PC-3 (cell line): Measurements from ENCODE around the gene KRTAP12-4. TPM values are rescaled to one million over a fixed set of nuclear protein-coding genes. Genes with fewer than 3 reads are reported as not detected.
A peak's percentile ranks its signal among the peaks of the same experiment; 100 is the strongest.
"Not testable (repeated sequence)": the region's sequence is repeated elsewhere in the genome, so short reads cannot be mapped to it uniquely, and the experiment has no call there.

ENCODE experiments used
- ATAC-seq: fragments of 200-7000 bp; cut with Tn5 transposase; 2 replicates; pipeline ENCODE4 v1.9.1; 2020; ENCODE audit warnings: mild to moderate bottlenecking, moderate library complexity
- BruUV-seq: library from RNA; stranded (reverse); fragments of 400-500 nt; replicated peaks from 2 replicates; lab custom pipeline; 2021; lab: Mats Ljungman, UMichigan
- CTCF ChIA-PET: fragments of 300-600 bp; sonication (Branson Sonifier 250); formaldehyde crosslinking; loops from one replicate; lab custom pipeline; 2022; ENCODE audit warnings: antibody characterized with exemption; lab: Charles Lee
- POLR2A ChIA-PET: fragments of 300-600 bp; sonication (Branson Sonifier 250); formaldehyde crosslinking; loops from one replicate; lab custom pipeline; 2022; ENCODE audit warnings: antibody characterized with exemption; ENCODE audit not compliant: unreplicated experiment; lab: Charles Lee
- DNase-seq: peaks from one replicate; pipeline ENCODE4 v3.0.0-alpha.2; 2015
- H2AFZ ChIP-seq: fragments of 300-600 bp; sonication (generic); 2 replicates; pipeline ENCODE4 v1.6.0; 2016; ENCODE audit warnings: antibody characterized with exemption, low read length
- H3F3A ChIP-seq: fragments of 300-600 bp; sonication (generic); one replicate; pipeline ENCODE4 v1.6.0; 2017; ENCODE audit warnings: antibody characterized with exemption, low read length, control low read depth, mild to moderate bottlenecking; ENCODE audit not compliant: unreplicated experiment
- H3K27ac ChIP-seq: fragments of 300-600 bp; sonication (generic); 2 replicates; pipeline ENCODE4 v1.5.1; 2016; ENCODE audit warnings: mild to moderate bottlenecking, low read length
- H3K27me3 ChIP-seq: fragments of 300-600 bp; sonication (generic); 2 replicates; pipeline ENCODE4 v1.6.1; 2016; ENCODE audit warnings: low read length, mixed read lengths
- H3K36me3 ChIP-seq: fragments of 300-600 bp; sonication (generic); 2 replicates; pipeline ENCODE4 v1.6.1; 2016; ENCODE audit warnings: low read depth, mixed run types, low read length, mixed read lengths
- H3K4me1 ChIP-seq: fragments of 300-600 bp; sonication (generic); 2 replicates; pipeline ENCODE4 v1.5.1; 2016; ENCODE audit warnings: low read length; ENCODE audit not compliant: insufficient read depth
- H3K4me2 ChIP-seq: fragments of 300-600 bp; sonication (generic); 2 replicates; pipeline ENCODE4 v1.6.0; 2016; ENCODE audit warnings: low read length
- H3K4me3 ChIP-seq: fragments of 300-600 bp; sonication (generic); 2 replicates; pipeline ENCODE4 v1.5.1; 2016; ENCODE audit warnings: mild to moderate bottlenecking, low read length, mixed read lengths
- H3K79me2 ChIP-seq: fragments of 300-600 bp; sonication (generic); 2 replicates; pipeline ENCODE4 v1.6.1; 2017; ENCODE audit warnings: low read length, mixed read lengths
- H3K9ac ChIP-seq: fragments of 300-600 bp; sonication (generic); 2 replicates; pipeline ENCODE4 v1.6.0; 2016; ENCODE audit warnings: mild to moderate bottlenecking, low read length
- H3K9me2 ChIP-seq: fragments of 300-600 bp; sonication (generic); replicated peaks from 2 replicates; pipeline ENCODE4 v1.6.1; 2016; ENCODE audit warnings: mixed run types, low read length, mixed read lengths
- H3K9me3 ChIP-seq: fragments of 300-600 bp; sonication (generic); 2 replicates; pipeline ENCODE4 v1.6.1; 2016; ENCODE audit warnings: low read length, mixed read lengths
- H4K20me1 ChIP-seq: fragments of 300-600 bp; sonication (generic); 2 replicates; pipeline ENCODE4 v1.6.1; 2016; ENCODE audit warnings: low read length, mixed read lengths
- EZH2 ChIP-seq: fragments of 300-600 bp; sonication (generic); IDR thresholded peaks from one replicate; pipeline ENCODE4 v1.6.1; 2017; ENCODE audit warnings: antibody characterized with exemption, mild to moderate bottlenecking, low read length; ENCODE audit not compliant: unreplicated experiment
- EZH2phosphoT487 ChIP-seq: fragments of 300-600 bp; sonication (generic); IDR thresholded peaks from 2 replicates; pipeline ENCODE4 v1.6.1; 2018; ENCODE audit warnings: mild to moderate bottlenecking, antibody characterized with exemption, low read length, borderline replicate concordance
- intact Hi-C: fragments of 100-400 bp; cut with micrococcal nuclease; formaldehyde crosslinking; loops from 2 replicates; pipeline ENCODE4 v1.9.0; 2023
- total RNA-seq: library from RNA; depleted of rRNA; stranded (reverse); fragments of >200 nt; gene quantifications from 2 replicates; pipeline ENCODE4 v1.2.3, GENCODE V29; 2014
- TF ChIP-seq, protein P1 (sequence below): fragments of 300-600 bp; sonication (generic); conservative IDR thresholded peaks from 2 replicates; pipeline ENCODE4 v1.5.1; 2017; ENCODE audit warnings: antibody characterized with exemption, low read depth, mild to moderate bottlenecking, low read length

The KRTAP12-4 gene
- total RNA-seq, 1 experiment from 2014 or later: not detected

- TF ChIP-seq EZH2 (no peak), EZH2phosphoT487 (no peak)
- TF ChIP-seq, protein P1, sequence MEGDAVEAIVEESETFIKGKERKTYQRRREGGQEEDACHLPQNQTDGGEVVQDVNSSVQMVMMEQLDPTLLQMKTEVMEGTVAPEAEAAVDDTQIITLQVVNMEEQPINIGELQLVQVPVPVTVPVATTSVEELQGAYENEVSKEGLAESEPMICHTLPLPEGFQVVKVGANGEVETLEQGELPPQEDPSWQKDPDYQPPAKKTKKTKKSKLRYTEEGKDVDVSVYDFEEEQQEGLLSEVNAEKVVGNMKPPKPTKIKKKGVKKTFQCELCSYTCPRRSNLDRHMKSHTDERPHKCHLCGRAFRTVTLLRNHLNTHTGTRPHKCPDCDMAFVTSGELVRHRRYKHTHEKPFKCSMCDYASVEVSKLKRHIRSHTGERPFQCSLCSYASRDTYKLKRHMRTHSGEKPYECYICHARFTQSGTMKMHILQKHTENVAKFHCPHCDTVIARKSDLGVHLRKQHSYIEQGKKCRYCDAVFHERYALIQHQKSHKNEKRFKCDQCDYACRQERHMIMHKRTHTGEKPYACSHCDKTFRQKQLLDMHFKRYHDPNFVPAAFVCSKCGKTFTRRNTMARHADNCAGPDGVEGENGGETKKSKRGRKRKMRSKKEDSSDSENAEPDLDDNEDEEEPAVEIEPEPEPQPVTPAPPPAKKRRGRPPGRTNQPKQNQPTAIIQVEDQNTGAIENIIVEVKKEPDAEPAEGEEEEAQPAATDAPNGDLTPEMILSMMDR: no peak
- Histone ChIP-seq H4K20me1 (no peaks in the 10 kb centered on the region), H3K79me2 (no peaks in the 10 kb centered on the region), H3K4me3 (no peak within 1 kb of the TSS), H3K36me3 (no peaks in the 10 kb centered on the region; the same call in 1 of the 2 replicates), H3K27me3 (no peaks in the 10 kb centered on the region), H3K9me3 (peaks cover 4% of the 10 kb centered on the region; the same call in 1 of the 2 replicates), H3K4me2 (no peak within 1 kb of the TSS; the same call in 1 of the 2 replicates), H3K27ac (no peak within 1 kb of the TSS), H3F3A (no peaks in the 10 kb centered on the region), H2AFZ (no peak within 1 kb of the TSS), H3K9ac (no peak within 1 kb of the TSS), H3K9me2 (no peaks in the 10 kb centered on the region), H3K4me1 (peaks cover 11% of the 10 kb centered on the region; the same call in 1 of the 2 replicates)
- intact Hi-C loops: no loop called here
- ATAC-seq: peak; percentile 71
- peak; percentile 61 for DNase-seq
- no TSS peak for BruUV-seq
- ChIA-PET POLR2A (interaction anchor here (0.6 to 0.7 kb wide), 2 partner anchors 37 to 119 kb away, joined by 3 read pairs; no protein-coding TSS in a partner anchor), CTCF (no interaction called here)
These were observed 12.2 kb upstream of the KRTAP12-4 start, which contains the start of gene KRTAP12-2 for GRCh38 chr21:44666401-44667320. Gene KRTAP12-2 (minus strand): TSS chr21:44666927. CDS start chr21:44666886, 41 bp downstream.

GRCh38 chr21:44664691-44665090 lies 10.2 kb upstream of the KRTAP12-4 start:
- H3K27me3 ChIP-seq: no peaks in the 10 kb centered on the region
- no peak overlapping the region for H3K4me3 ChIP-seq
- no peaks in the 10 kb centered on the region for H3F3A ChIP-seq
- H3K4me1 ChIP-seq: peaks cover 11% of the 10 kb centered on the region; the same call in 1 of the 2 replicates
- BruUV-seq: no TSS peak
- TF ChIP-seq, protein P1: no peak
- TF ChIP-seq EZH2phosphoT487 (no peak), EZH2 (no peak)
- H3K4me2 ChIP-seq: no peak overlapping the region
- CTCF ChIA-PET: interaction anchor here (0.7 kb wide), 1 partner anchor 78 kb away, joined by 3 read pairs; no protein-coding TSS in a partner anchor
- no peaks in the 10 kb centered on the region for H4K20me1 ChIP-seq
- no peaks in the 10 kb centered on the region for H3K9me3 ChIP-seq
- intact Hi-C loops: no loop called here
- ATAC-seq (no peak), DNase-seq (no peak)
- H2AFZ ChIP-seq: no peak overlapping the region
- no peaks in the 10 kb centered on the region for H3K79me2 ChIP-seq
- H3K27ac ChIP-seq: no peak overlapping the region
- H3K9me2 ChIP-seq: no peaks in the 10 kb centered on the region
- POLR2A ChIA-PET: no interaction called here
- no peak overlapping the region for H3K9ac ChIP-seq
- no peaks in the 10 kb centered on the region for H3K36me3 ChIP-seq

DNA sequence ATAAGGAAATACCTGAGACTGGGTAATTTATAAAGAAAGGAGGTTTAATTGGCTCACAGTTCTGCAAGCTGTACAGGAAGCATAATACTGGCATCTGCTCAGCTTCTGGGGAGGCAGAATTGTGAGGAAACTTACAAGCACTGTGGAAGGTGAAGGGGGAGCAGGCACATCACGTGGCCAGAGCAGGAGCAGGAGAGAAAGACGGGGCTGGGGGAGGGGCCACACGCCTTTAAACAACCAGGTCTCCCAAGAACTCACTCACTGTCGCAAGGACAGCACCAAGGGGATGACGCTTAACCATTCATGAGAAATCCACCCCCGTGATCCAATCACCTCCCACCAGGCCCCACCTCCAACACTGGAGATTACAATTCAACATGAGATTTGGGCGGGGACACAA lies 7.1 kb upstream of the KRTAP12-4 start:
- H2AFZ ChIP-seq, POLR2A ChIA-PET, H3K9me3 ChIP-seq, H3K4me2 ChIP-seq, H3K9ac ChIP-seq, H3K27ac ChIP-seq, intact Hi-C loops, H3K27me3 ChIP-seq, BruUV-seq, ATAC-seq, H3K79me2 ChIP-seq, H3F3A ChIP-seq, H3K4me1 ChIP-seq, H3K4me3 ChIP-seq, CTCF ChIA-PET, DNase-seq, H4K20me1 ChIP-seq, H3K9me2 ChIP-seq, H3K36me3 ChIP-seq: not testable (repeated sequence)
